Suppressor macrophage treated with lipopolysaccharide for 1 hour (primary cell): ENCODE measurements around the gene OR5C1.
"Not testable (repeated sequence)": the region's sequence is repeated elsewhere in the genome, so short reads cannot be mapped to it uniquely, and the experiment has no call there.

ENCODE experiments used
- DNase-seq, 3 donors: peaks; one replicate each; pipeline ENCODE4 v3.0.0-alpha.2; 2020 to 2022

Gene OR5C1

DNA sequence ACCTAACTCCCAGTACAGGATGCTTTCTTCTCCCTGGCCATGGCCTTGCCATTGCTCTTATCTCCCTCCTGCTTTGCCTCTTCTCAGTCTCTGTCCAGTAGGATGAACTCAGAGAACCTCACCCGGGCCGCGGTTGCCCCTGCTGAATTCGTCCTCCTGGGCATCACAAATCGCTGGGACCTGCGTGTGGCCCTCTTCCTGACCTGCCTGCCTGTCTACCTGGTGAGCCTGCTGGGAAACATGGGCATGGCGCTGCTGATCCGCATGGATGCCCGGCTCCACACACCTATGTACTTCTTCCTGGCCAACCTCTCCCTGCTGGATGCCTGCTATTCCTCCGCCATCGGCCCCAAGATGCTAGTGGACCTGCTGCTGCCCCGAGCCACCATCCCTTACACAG, at the start of gene OR5C1:
OR5C1 (plus strand) TSS at position 103 of the 400 bp plus-strand sequence; CDS start at position 103, 0 bp downstream.
- DNase-seq = no peak

DNA sequence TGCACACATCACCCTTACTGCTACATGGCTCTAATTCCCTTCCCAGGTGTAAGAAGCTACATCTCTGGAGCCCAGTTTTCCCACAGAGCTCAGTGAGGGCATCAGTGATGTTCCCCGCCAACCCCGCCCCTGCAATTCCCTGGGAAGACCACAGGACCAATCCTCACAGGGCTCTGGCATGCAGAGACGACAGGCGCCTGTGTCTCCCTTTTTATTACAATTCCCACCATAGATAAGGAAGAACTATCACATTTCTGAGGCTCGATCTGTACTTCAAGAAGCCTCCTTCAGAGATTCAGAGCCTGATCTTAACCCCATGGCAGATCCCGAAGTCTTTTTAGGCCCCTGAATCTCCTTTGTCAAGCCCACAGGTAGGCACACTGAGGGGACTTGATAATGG, 46.7 kb upstream of the OR5C1 start, which contains the start of gene OR1L6:
OR1L6 (plus strand) TSS at position 301 of the 400 bp plus-strand sequence. CDS start 7,545 bp downstream, outside the sequence.
- DNase-seq = no peak

DNA sequence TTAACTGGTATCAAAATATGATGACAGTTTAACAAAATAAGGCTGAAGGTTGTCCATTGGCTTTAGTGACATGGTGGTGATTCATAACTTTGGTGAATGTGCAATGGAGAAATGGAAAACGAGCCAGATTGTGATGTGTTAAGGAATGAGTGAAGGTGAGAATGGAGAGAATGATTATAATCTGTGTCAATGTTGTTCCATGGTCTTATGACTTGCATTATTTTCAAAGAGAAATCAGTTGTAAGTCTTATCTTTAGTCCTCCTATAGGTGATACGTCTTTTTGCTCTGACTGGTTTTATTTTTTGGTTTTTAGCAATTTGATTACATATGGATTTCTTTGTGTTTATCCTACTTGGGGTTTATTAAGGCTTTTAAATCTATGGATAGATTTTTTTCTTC, 33.9 kb upstream of the OR5C1 start:
- DNase-seq = no peak

GRCh38 chr9:122767817-122768216, 20.9 kb upstream of the OR5C1 start:
- no peak for DNase-seq

GRCh38 chr9:122777052-122777451, 11.7 kb upstream of the OR5C1 start:
- no peak for DNase-seq

- DNase-seq = peak in 1 of 3 donors; percentile 4
Measured at GRCh38 chr9:122777935-122778627, 10.7 kb upstream of the OR5C1 start.

DNA sequence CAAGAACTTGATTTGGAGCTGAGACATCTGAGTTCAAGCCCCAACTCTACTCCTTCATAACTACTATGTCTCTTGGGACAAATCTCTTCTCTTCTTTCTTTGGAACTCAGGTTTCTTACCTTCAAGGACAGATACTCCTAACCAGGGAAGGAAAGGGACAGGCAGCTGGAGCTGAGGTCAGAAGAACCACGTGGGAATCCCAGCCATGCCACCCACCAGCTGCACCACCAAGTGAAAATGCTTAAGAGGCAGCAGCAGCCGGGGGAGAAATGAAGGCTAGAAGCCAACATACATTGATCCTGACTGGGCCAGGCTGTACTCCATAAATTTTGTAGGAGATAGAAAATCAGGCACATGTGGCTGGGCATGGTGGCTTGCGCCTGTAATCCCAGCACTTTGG, 9.6 kb upstream of the OR5C1 start:
- DNase-seq = no peak

- DNase-seq = no peak
Measured at GRCh38 chr9:122780026-122780425, 8.7 kb upstream of the OR5C1 start.

- no peak for DNase-seq
Measured at GRCh38 chr9:122781671-122782070, 7.1 kb upstream of the OR5C1 start.

DNA sequence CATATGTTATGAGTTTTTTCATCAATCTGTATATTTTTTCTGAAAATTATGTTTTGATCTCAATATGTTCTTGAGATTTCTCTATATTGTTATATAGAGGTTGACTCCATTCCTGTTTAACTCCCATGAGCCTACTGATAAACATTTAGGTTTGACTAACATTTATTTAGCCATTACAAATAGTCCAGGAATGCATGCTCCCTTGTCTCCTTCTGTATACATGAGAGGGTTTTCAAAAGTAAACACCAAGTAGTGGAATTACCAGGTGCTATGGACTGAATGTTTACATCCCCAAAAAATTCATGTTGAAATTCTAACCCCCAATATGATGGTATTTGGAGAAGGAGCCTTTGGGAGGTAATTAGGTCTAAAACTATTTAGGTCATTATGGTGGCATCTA, 3.5 kb upstream of the OR5C1 start:
- DNase-seq = no peak

- no peak for DNase-seq
Measured at GRCh38 chr9:122786338-122786737, 2.4 kb upstream of the OR5C1 start.

DNA sequence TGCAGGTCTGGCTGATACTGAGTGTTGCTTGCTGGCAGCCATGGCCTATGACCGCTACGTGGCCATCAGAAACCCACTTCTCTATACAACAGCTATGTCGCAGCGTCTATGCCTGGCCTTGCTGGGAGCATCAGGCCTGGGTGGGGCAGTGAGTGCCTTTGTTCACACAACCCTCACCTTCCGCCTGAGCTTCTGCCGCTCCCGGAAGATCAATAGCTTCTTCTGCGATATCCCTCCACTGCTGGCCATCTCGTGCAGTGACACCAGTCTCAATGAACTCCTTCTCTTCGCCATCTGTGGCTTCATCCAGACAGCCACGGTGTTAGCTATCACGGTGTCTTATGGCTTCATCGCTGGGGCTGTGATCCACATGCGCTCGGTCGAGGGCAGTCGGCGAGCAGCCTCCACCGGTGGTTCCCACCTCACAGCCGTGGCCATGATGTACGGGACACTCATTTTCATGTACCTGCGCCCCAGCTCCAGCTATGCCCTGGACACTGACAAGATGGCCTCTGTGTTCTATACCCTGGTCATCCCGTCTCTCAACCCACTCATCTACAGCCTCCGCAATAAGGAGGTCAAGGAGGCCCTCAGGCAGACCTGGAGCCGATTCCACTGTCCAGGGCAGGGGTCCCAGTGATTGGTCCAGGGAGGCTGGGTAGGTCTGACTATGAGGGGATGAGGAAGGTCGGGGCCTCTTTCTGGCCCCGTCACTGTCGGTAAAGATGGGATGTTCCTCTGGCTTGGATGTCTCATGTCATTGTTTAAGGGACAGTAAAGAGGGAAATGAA, 718 bp downstream of the OR5C1 start:
- DNase-seq = no peak

DNA sequence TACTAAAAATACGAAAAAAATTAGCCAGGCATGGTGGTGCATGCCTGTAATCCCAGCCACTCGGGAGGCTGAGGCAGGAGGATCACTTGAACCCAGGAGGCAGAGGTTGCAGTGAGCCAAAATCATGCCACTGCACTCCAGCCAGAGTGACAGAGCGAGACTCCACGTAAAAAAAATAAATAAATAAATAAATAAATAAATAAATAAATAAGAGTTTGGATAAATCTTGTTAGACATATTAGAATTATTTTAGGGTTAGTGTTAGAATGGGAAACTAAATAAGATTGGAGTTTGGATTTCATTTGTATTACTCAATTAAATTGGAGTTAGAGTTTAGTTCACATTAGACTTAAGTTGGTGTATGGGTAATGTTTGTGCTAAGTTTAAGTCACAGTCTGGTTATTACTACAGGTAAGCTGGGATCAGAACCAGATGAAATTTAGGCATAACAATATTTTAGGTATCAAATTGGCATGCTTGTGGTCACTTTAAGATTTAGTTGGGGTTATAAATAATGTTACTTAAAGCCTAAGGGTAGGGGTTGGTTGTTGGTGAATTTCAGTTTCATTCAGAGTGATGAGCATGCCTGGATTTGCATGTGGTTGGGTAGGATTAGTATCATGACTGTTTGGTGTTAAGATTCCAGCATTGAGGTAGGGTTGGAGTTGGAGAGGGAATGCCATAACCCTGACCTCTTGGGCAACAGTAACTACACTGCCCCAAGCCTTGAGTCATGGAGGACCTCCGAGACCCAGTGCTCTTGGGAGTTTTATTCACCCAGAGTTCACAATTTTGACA, 3.3 kb downstream of the OR5C1 start:
- no peak for DNase-seq

DNA sequence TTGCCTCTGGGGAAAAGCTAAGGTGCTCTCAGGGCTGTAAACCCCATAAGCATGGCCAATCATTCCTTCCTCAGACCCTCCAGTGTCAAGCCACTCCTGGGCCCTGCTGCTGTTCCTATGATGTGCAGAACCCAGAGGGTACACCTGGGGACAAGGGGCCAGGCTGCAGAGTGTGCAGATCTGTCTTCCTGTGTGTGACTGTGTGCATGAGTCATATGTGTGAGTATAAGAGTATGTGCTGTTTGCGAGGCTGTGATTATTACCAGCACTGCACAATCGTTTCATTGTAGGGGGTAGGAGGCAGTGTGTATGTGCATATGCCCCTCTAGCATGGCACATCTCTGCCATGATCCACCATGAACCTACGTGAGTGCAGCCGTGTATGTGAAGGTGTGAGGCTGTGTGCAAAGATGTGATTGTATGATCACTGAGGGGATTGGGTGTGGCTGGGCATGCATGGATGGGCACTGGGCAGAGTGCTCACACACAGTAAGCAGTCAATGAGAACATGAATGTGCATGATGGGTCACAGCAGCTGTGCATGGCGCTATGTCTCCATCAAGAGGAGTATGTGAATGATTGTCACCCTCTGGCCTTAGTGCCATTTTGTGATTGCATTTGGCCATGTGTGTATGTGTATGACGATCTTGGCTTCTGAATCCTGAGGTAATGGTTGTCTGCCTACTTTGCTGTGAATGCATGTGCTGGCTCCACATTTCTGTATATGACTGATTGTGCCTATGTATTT, 8.8 kb downstream of the OR5C1 start:
- no peak for DNase-seq

GRCh38 chr9:122800066-122801060, 11.6 kb downstream of the OR5C1 start, which contains the start of gene OR1K1:
Gene OR1K1, plus strand, starts transcription at chr9:122800123. Its CDS starts 0 bp downstream, at chr9:122800123.
- DNase-seq = no peak

GRCh38 chr9:122806661-122807060, 17.9 kb downstream of the OR5C1 start:
- no peak for DNase-seq

GRCh38 chr9:122807271-122807900, 18.7 kb downstream of the OR5C1 start:
- peak; percentile 53 to 80 (median 61) for DNase-seq

DNA sequence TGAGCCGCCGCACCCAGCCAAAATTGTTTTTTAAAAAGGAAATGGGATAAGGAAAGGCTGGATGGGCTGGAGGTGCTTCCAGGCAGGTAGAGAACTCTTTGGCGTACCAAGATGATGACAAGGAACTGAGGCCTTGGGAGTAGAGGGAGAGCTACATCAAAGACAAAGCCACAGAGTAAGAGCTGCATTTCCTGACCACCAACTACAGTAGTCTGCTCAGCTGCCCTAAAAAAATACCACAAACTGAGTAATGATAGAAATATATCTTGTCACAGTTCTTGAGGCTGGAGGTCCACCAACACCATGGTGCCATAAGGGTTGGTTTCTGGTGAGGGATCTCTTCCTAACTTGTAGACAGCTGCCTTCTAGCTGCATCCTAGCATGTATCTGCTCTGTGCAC, 19.4 kb downstream of the OR5C1 start:
- DNase-seq = no peak

DNA sequence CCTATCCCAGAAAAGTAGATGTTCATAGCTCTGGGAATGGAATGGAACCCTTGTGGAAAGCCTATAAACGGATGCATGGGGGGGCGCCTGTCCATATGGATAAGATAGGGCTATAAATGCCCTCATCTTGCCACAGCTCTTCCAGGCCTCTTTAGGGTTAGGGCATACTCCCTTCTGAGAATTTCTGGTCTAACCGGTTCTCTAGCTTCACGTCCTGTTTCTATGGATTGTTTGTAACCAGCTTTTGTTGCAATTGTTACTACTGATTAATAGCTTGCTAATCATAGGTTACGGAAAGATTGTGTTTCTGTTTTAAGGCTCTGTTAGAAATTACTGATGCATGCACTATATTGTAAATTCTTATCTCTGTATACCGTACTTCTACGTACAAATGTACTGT, 20.5 kb downstream of the OR5C1 start:
- not testable (repeated sequence) for DNase-seq

- peak; percentile 82 to 87 (median 84) for DNase-seq
Measured at GRCh38 chr9:122810306-122810946, 21.7 kb downstream of the OR5C1 start.
